Fibroblast of mammary gland (primary cell): ENCODE measurements around the gene SLC37A1.
A peak's percentile ranks its signal among the peaks of the same experiment; 100 is the strongest.

Experiments
- DNase-seq: peaks from one replicate; pipeline ENCODE4 v3.0.0-alpha.2; 2010; ENCODE audit warnings: low read depth
- H3K4me3 ChIP-seq: 2 replicates; pipeline ENCODE4 v1.5.1; 2011; ENCODE audit warnings: low read depth, mild to moderate bottlenecking, low read length, moderate library complexity; ENCODE audit not compliant: control insufficient read depth
- CTCF ChIP-seq: conservative IDR thresholded peaks from 2 replicates; pipeline ENCODE4 v1.5.1; 2011; ENCODE audit warnings: low read depth, low read length, inconsistent platforms; ENCODE audit not compliant: control insufficient read depth, insufficient read depth

The SLC37A1 gene

GRCh38 chr21:42521384-42521783 lies 7.7 kb downstream of the SLC37A1 start:
- H3K4me3 ChIP-seq = no peak overlapping the region
- TF ChIP-seq CTCF = no peak
- no peak for DNase-seq

- no peak overlapping the region for H3K4me3 ChIP-seq
- no peak for DNase-seq
- TF ChIP-seq CTCF = no peak
These were observed 8.2 kb downstream of the SLC37A1 start for GRCh38 chr21:42521805-42522204.

- no peak overlapping the region for H3K4me3 ChIP-seq
- TF ChIP-seq CTCF = no peak
- DNase-seq = no peak
These were observed 8.6 kb downstream of the SLC37A1 start for GRCh38 chr21:42522271-42522670.

- no peak for DNase-seq
- no peak overlapping the region for H3K4me3 ChIP-seq
- no peak for TF ChIP-seq CTCF
These were observed 9.1 kb downstream of the SLC37A1 start for GRCh38 chr21:42522771-42523170.

- no peak for TF ChIP-seq CTCF
- DNase-seq = no peak
- no peak overlapping the region for H3K4me3 ChIP-seq
These were observed 9.6 kb downstream of the SLC37A1 start for GRCh38 chr21:42523211-42523610.

GRCh38 chr21:42523941-42524340 lies 10.3 kb downstream of the SLC37A1 start:
- H3K4me3 ChIP-seq = no peak overlapping the region
- no peak for TF ChIP-seq CTCF
- no peak for DNase-seq

- H3K4me3 ChIP-seq = peak overlapping the region; percentile 7
- no peak for TF ChIP-seq CTCF
- peak; percentile 52 for DNase-seq
These were observed 10.8 kb downstream of the SLC37A1 start for GRCh38 chr21:42524341-42525028.
